Astrocyte (in vitro differentiated cells and primary cell): Measurements from ENCODE around the gene ARHGAP26.

ENCODE experiments used
- EZH2 ChIP-seq: IDR thresholded peaks from 2 replicates; pipeline ENCODE4 v1.6.1; 2012; ENCODE audit warnings: mild to moderate bottlenecking, low read length, inconsistent platforms; ENCODE audit not compliant: insufficient read depth
- TF ChIP-seq, protein P1 (sequence below): IDR thresholded peaks from 2 replicates; pipeline ENCODE4 v1.5.1; 2011; ENCODE audit warnings: low read depth, mild to moderate bottlenecking, inconsistent platforms, low read length, moderate library complexity; ENCODE audit not compliant: insufficient read depth

DNA sequence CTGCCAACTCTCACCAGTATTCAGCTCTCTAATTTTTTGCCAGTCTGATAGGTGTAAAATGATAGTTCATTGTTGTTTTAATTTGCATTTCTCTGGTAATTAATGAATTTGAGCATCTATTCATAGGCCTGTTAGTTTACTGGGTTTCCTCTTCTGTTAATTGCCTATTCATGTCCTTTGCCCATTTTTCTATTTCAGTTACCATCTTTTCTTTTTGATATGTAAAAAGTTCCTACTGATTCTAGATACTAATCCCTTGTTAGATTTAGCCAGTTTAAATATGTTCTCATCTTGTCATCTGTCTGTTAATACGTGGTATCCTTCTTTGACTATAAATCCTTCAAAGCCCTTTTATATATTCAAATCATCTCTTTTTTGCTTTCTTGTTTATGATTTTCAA is 247.8 kb downstream of the ARHGAP26 start:
- TF ChIP-seq, protein P1, sequence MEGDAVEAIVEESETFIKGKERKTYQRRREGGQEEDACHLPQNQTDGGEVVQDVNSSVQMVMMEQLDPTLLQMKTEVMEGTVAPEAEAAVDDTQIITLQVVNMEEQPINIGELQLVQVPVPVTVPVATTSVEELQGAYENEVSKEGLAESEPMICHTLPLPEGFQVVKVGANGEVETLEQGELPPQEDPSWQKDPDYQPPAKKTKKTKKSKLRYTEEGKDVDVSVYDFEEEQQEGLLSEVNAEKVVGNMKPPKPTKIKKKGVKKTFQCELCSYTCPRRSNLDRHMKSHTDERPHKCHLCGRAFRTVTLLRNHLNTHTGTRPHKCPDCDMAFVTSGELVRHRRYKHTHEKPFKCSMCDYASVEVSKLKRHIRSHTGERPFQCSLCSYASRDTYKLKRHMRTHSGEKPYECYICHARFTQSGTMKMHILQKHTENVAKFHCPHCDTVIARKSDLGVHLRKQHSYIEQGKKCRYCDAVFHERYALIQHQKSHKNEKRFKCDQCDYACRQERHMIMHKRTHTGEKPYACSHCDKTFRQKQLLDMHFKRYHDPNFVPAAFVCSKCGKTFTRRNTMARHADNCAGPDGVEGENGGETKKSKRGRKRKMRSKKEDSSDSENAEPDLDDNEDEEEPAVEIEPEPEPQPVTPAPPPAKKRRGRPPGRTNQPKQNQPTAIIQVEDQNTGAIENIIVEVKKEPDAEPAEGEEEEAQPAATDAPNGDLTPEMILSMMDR: no peak
- TF ChIP-seq EZH2: no peak
